ENCODE data around the gene AMH. TPM values are rescaled to one million over a fixed set of nuclear protein-coding genes. Genes with fewer than 3 reads are reported as not detected.

The AMH gene
- total RNA-seq, 2 experiments from 2014 or later, result 10.3 to 12.1 TPM

- CTCF ChIA-PET, result no interaction called here
Measured at GRCh38 chr19:2268861-2269243, 19.7 kb downstream of the AMH start.

GRCh38 chr19:2269244-2270156 is 20.4 kb downstream of the AMH start:
- Mint-ChIP-seq H3K4me1 (ENCODE audit: low read depth) (peaks cover 46% of the 10 kb centered on the region), H3K36me3 (ENCODE audit: low read depth) (peaks cover 36% of the 10 kb centered on the region), H3K9me3 (ENCODE audit: insufficient read depth) (no peaks in the 10 kb centered on the region), H3K27me3 (ENCODE audit: low read depth) (no peaks in the 10 kb centered on the region), H3K27ac (peak overlapping the region; percentile 88), H3K4me3 (peak overlapping the region; percentile 88)
- DNase-seq (peak; percentile 99), ATAC-seq (peak; percentile 78)
- POLR2A ChIA-PET, result interaction anchor here (0.6 to 2.9 kb wide), 19 partner anchors 8 to 353 kb away, joined by 3 to 30 read pairs (median 5); partner anchors contain the start of genes AMH, JSRP1, LMNB2 and LSM7
- CTCF ChIA-PET, result interaction anchor here (0.9 kb wide), 1 partner anchor 159 kb away, joined by 3 read pairs; no protein-coding TSS in a partner anchor

More at GRCh38 chr19:2268861-2269243, 19.7 kb downstream of the AMH start:
- DNase-seq, result no peak
- Mint-ChIP-seq H3K36me3 (ENCODE audit: low read depth) (peaks cover 30% of the 10 kb centered on the region), H3K9me3 (ENCODE audit: insufficient read depth) (no peaks in the 10 kb centered on the region), H3K27ac (peak overlapping the region; percentile 88), H3K4me3 (peak overlapping the region; percentile 88), H3K4me1 (ENCODE audit: low read depth) (peaks cover 39% of the 10 kb centered on the region), H3K27me3 (ENCODE audit: low read depth) (no peaks in the 10 kb centered on the region)
- POLR2A ChIA-PET, result interaction anchor here (1.5 kb wide), 1 partner anchor 9 kb away, joined by 6 read pairs; no protein-coding TSS in a partner anchor
- no peak for ATAC-seq

GRCh38 chr19:2270157-2270422 is 21.0 kb downstream of the AMH start:
- H3K4me3 Mint-ChIP-seq, result peak overlapping the region; percentile 88
- H3K27me3 Mint-ChIP-seq (ENCODE audit: low read depth), result no peaks in the 10 kb centered on the region
- H3K4me1 Mint-ChIP-seq (ENCODE audit: low read depth), result peaks cover 49% of the 10 kb centered on the region
- H3K9me3 Mint-ChIP-seq (ENCODE audit: insufficient read depth), result no peaks in the 10 kb centered on the region
- CTCF ChIA-PET, result interaction anchor here (0.9 to 1.8 kb wide), 2 partner anchors 29 to 158 kb away, joined by 3 to 5 read pairs; no protein-coding TSS in a partner anchor
- POLR2A ChIA-PET, result interaction anchor here (0.6 to 2.9 kb wide), 21 partner anchors 8 to 352 kb away, joined by 3 to 30 read pairs (median 5); partner anchors contain the start of genes AMH, GADD45B, JSRP1 and LMNB2
- no peak for ATAC-seq
- peak overlapping the region; percentile 88 for H3K27ac Mint-ChIP-seq
- peaks cover 38% of the 10 kb centered on the region for H3K36me3 Mint-ChIP-seq (ENCODE audit: low read depth)
- DNase-seq, result peak; percentile 59

GRCh38 chr19:2270423-2271233 is 21.5 kb downstream of the AMH start:
- Mint-ChIP-seq H3K9me3 (ENCODE audit: insufficient read depth) (no peaks in the 10 kb centered on the region), H3K4me1 (ENCODE audit: low read depth) (peaks cover 50% of the 10 kb centered on the region), H3K4me3 (peak overlapping the region; percentile 90), H3K36me3 (ENCODE audit: low read depth) (peaks cover 39% of the 10 kb centered on the region), H3K27ac (peak overlapping the region; percentile 88), H3K27me3 (ENCODE audit: low read depth) (no peaks in the 10 kb centered on the region)
- DNase-seq (peak; percentile 75), ATAC-seq (peak; percentile 12)
- POLR2A ChIA-PET, result interaction anchor here (0.6 to 2.9 kb wide), 19 partner anchors 9 to 351 kb away, joined by 3 to 30 read pairs (median 5); partner anchors contain the start of genes AMH, GADD45B, JSRP1 and LMNB2
- CTCF ChIA-PET, result interaction anchor here (0.9 to 1.8 kb wide), 2 partner anchors 30 to 157 kb away, joined by 3 to 5 read pairs; no protein-coding TSS in a partner anchor

GRCh38 chr19:2271234-2272103 is 22.3 kb downstream of the AMH start:
- peak; percentile 3 for ATAC-seq
- Mint-ChIP-seq H3K27ac (peak overlapping the region; percentile 88), H3K4me1 (ENCODE audit: low read depth) (peaks cover 46% of the 10 kb centered on the region), H3K27me3 (ENCODE audit: low read depth) (no peaks in the 10 kb centered on the region), H3K9me3 (ENCODE audit: insufficient read depth) (no peaks in the 10 kb centered on the region), H3K4me3 (peak overlapping the region; percentile 90), H3K36me3 (ENCODE audit: low read depth) (peaks cover 39% of the 10 kb centered on the region)
- ChIA-PET CTCF (interaction anchor here (1.3 to 1.8 kb wide), 4 partner anchors 10 to 36 kb away, joined by 4 to 7 read pairs (median 6); partner anchors contain the start of gene PLEKHJ1), POLR2A (interaction anchor here (0.6 to 2.9 kb wide), 14 partner anchors 11 to 414 kb away, joined by 3 to 10 read pairs (median 5); partner anchors contain the start of genes AMH, GADD45B, LMNB2 and LSM7)
- DNase-seq, result no peak

GRCh38 chr19:2273356-2274184 is 24.4 kb downstream of the AMH start:
- peak overlapping the region; percentile 70 for H3K4me3 Mint-ChIP-seq
- peaks cover 40% of the 10 kb centered on the region for H3K4me1 Mint-ChIP-seq (ENCODE audit: low read depth)
- H3K27me3 Mint-ChIP-seq (ENCODE audit: low read depth), result no peaks in the 10 kb centered on the region
- peak overlapping the region; percentile 81 for H3K27ac Mint-ChIP-seq
- CTCF ChIA-PET, result interaction anchor here (0.8 to 2.6 kb wide), 12 partner anchors 11 to 117 kb away, joined by 3 to 25 read pairs (median 4); partner anchors contain the start of gene PLEKHJ1
- no peaks in the 10 kb centered on the region for H3K9me3 Mint-ChIP-seq (ENCODE audit: insufficient read depth)
- DNase-seq, result peak; percentile 92
- H3K36me3 Mint-ChIP-seq (ENCODE audit: low read depth), result peaks cover 43% of the 10 kb centered on the region
- ATAC-seq, result peak; percentile 56
- POLR2A ChIA-PET, result interaction anchor here (0.8 to 1.9 kb wide), 4 partner anchors 16 to 54 kb away, joined by 3 to 6 read pairs (median 4); partner anchors contain the start of genes LSM7 and PLEKHJ1

- no peaks in the 10 kb centered on the region for H3K9me3 Mint-ChIP-seq (ENCODE audit: insufficient read depth)
- peaks cover 42% of the 10 kb centered on the region for H3K36me3 Mint-ChIP-seq (ENCODE audit: low read depth)
- DNase-seq (no peak), ATAC-seq (no peak)
- H3K27me3 Mint-ChIP-seq (ENCODE audit: low read depth), result no peaks in the 10 kb centered on the region
- ChIA-PET POLR2A (interaction anchor here (0.6 to 1.9 kb wide), 4 partner anchors 16 to 54 kb away, joined by 3 to 6 read pairs (median 4); partner anchors contain the start of genes LSM7 and PLEKHJ1), CTCF (interaction anchor here (0.8 to 2.6 kb wide), 12 partner anchors 11 to 119 kb away, joined by 3 to 25 read pairs (median 4); no protein-coding TSS in a partner anchor)
- peaks cover 38% of the 10 kb centered on the region for H3K4me1 Mint-ChIP-seq (ENCODE audit: low read depth)
- peak overlapping the region; percentile 70 for H3K4me3 Mint-ChIP-seq
- H3K27ac Mint-ChIP-seq, result peak overlapping the region; percentile 81
Measured at GRCh38 chr19:2274185-2274711, 25.1 kb downstream of the AMH start.

- H3K27me3 Mint-ChIP-seq (ENCODE audit: low read depth), result no peaks in the 10 kb centered on the region
- ATAC-seq (no peak), DNase-seq (peak; percentile 67)
- H3K9me3 Mint-ChIP-seq (ENCODE audit: insufficient read depth), result no peaks in the 10 kb centered on the region
- peaks cover 38% of the 10 kb centered on the region for H3K4me1 Mint-ChIP-seq (ENCODE audit: low read depth)
- H3K4me3 Mint-ChIP-seq, result no peak overlapping the region
- ChIA-PET POLR2A (interaction anchor here (0.6 to 1.9 kb wide), 5 partner anchors 20 to 1769 kb away, joined by 3 to 6 read pairs (median 3); partner anchors contain the start of genes LSM7 and PLEKHJ1), CTCF (interaction anchor here (0.9 to 2.6 kb wide), 9 partner anchors 13 to 336 kb away, joined by 3 to 25 read pairs (median 3); no protein-coding TSS in a partner anchor)
- peaks cover 37% of the 10 kb centered on the region for H3K36me3 Mint-ChIP-seq (ENCODE audit: low read depth)
- peak overlapping the region; percentile 47 for H3K27ac Mint-ChIP-seq
Measured at GRCh38 chr19:2274931-2275535, 25.9 kb downstream of the AMH start.
